ENCODE measurements around the gene NF1.

DNA sequence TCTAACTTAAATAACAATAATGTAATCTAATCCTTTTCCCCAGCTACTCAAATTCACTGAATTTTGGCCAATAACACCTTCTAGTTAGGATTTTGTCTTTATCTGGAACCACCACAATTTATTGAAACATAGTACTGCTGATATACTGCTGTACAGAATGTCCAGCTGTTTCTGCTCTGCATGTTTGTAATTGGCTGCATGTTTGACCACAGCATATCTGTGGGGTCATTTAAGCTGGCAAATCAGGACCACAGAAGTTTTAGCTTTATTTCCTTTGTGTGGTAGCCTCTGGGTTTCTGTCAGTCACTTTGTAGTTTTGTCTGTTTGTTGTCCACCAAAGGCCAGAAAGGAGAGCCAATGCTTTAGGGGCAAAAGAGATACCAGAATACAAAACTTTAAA, 274.5 kb downstream of the NF1 start:
- no peak for TF ChIP-seq CTCF (tag by site-specific recombination; IDR thresholded peaks at IDR 0.05)
- TF ChIP-seq ZNF670 (tag by site-specific recombination; IDR thresholded peaks at IDR 0.05; ENCODE audit: low read depth), result no peak
- TF ChIP-seq, protein P1, sequence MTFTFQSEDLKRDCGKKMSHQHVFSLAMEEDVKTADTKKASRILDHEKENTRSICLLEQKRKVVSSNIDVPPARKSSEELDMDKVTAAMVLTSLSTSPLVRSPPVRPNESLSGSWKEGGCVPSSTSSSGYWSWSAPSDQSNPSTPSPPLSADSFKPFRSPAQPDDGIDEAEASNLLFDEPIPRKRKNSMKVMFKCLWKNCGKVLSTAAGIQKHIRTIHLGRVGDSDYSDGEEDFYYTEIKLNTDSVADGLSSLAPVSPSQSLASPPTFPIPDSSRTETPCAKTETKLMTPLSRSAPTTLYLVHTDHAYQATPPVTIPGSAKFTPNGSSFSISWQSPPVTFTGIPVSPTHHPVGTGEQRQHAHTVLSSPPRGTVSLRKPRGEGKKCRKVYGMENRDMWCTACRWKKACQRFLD (tag by site-specific recombination; IDR thresholded peaks at IDR 0.05), result no peak
- no peak for TF ChIP-seq ZNF416 (tag by site-specific recombination; IDR thresholded peaks at IDR 0.05)
- TF ChIP-seq SP3 (tag by site-specific recombination; IDR thresholded peaks at IDR 0.05), result no peak
- no peak for TF ChIP-seq ZNF785 (tag by site-specific recombination; IDR thresholded peaks at IDR 0.05)
- no peak for TF ChIP-seq ZNF184 (tag by site-specific recombination; IDR thresholded peaks at IDR 0.05)
- TF ChIP-seq, protein P2, sequence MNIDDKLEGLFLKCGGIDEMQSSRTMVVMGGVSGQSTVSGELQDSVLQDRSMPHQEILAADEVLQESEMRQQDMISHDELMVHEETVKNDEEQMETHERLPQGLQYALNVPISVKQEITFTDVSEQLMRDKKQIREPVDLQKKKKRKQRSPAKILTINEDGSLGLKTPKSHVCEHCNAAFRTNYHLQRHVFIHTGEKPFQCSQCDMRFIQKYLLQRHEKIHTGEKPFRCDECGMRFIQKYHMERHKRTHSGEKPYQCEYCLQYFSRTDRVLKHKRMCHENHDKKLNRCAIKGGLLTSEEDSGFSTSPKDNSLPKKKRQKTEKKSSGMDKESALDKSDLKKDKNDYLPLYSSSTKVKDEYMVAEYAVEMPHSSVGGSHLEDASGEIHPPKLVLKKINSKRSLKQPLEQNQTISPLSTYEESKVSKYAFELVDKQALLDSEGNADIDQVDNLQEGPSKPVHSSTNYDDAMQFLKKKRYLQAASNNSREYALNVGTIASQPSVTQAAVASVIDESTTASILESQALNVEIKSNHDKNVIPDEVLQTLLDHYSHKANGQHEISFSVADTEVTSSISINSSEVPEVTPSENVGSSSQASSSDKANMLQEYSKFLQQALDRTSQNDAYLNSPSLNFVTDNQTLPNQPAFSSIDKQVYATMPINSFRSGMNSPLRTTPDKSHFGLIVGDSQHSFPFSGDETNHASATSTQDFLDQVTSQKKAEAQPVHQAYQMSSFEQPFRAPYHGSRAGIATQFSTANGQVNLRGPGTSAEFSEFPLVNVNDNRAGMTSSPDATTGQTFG (tag by site-specific recombination; IDR thresholded peaks at IDR 0.05; ENCODE audit: borderline replicate concordance), result no peak
- TF ChIP-seq ZNF24 (tag by site-specific recombination; IDR thresholded peaks at IDR 0.05), result no peak

All from HEK293 (cell line).